Fibroblast of gingiva (primary cell): Measurements from ENCODE around the gene GMIP.
"Not testable (repeated sequence)": the region's sequence is repeated elsewhere in the genome, so short reads cannot be mapped to it uniquely, and the experiment has no call there.

Experiments
- DNase-seq: peaks from one replicate; pipeline ENCODE4 v3.0.0-alpha.2; 2011; ENCODE audit warnings: low read depth

GMIP gene, protein sequence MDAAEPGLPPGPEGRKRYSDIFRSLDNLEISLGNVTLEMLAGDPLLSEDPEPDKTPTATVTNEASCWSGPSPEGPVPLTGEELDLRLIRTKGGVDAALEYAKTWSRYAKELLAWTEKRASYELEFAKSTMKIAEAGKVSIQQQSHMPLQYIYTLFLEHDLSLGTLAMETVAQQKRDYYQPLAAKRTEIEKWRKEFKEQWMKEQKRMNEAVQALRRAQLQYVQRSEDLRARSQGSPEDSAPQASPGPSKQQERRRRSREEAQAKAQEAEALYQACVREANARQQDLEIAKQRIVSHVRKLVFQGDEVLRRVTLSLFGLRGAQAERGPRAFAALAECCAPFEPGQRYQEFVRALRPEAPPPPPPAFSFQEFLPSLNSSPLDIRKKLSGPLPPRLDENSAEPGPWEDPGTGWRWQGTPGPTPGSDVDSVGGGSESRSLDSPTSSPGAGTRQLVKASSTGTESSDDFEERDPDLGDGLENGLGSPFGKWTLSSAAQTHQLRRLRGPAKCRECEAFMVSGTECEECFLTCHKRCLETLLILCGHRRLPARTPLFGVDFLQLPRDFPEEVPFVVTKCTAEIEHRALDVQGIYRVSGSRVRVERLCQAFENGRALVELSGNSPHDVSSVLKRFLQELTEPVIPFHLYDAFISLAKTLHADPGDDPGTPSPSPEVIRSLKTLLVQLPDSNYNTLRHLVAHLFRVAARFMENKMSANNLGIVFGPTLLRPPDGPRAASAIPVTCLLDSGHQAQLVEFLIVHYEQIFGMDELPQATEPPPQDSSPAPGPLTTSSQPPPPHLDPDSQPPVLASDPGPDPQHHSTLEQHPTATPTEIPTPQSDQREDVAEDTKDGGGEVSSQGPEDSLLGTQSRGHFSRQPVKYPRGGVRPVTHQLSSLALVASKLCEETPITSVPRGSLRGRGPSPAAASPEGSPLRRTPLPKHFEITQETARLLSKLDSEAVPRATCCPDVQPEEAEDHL

DNA sequence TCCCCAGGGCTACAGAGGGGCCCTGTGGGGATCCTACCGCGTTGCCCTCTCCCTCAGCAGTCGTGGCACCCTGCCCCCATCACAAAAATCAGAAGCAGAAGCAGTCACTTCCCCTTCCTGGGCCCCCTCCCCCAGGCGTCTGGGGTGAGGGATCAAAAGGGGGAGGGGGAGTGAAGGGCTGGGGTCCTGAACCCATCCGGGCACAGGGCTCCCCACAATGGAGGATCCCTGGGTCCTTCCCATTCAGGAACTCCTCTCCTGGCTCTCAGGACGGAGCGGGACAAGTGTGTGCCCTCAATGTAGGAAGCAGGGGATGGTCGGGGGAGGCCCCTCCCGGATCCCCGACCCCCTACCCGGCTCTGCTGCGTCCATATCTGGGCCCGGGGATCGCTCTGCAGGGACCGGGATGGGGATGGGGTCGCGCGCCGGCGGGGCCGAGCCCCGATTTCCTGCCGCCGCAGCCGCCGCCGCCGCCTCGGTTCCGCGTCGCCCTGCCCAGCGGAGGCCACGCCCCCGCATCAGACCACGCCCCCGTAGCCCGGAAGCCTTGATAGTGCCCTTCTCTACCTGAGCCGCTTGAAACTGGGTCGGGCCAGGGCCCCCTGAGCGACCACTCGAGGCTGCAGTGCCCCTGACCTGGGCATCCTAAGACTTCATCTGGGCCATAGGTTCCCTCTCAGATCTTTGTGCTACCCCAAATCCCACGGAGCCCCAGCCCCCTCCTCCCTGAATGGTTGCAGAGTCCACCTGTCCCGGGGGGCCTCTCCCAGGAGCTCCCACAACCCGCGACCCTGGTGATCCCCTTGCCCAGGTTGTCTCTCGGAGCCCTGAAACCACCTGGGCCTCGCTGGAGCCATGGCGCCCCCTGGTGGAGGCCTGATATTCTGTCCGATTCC is at the start of gene GMIP:
Gene GMIP (minus strand): TSS at position 500 of the 896 bp plus-strand sequence. CDS start 128 bp downstream, at position 372.
- DNase-seq = peak; percentile 31

DNA sequence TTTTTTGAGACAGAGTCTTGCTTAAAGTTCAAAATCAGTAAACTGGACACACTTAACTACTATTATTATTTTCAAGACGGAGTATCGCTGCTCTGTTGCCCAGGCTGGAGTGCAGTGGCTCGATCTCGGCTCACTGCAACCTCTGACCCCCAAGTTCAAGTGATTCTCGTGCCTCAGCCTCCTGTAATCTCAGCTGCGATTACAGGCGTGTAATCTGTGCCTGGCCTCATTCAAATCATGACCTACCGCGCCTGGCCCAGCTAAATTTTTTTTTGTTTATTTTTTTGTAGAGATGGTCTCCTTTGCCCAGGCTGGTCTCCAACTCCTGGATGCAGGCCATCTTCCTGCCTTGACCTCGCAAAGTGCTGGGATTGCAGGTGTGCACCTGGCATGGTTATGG is 48.2 kb upstream of the GMIP start:
- no peak for DNase-seq

DNA sequence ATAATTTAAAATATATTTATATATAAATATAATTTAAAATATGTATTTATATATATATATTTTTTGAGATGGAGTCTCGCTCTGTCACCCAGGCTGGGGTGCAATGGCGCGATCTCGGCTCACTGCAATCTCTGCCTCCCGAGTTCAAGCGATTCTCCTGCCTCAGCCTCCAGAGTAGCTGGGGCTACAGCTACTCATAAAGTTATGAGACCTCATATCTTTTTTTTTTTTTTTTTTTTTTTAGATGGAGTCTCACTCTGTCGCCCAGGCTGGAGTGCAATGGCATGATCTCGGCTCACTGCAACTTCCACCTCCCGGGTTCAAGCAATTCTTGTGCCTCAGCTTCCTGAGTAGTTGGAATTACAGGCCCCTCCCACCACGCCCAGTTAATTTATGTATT is 45.6 kb upstream of the GMIP start:
- DNase-seq = not testable (repeated sequence)

- DNase-seq = no peak
Observed at GRCh38 chr19:19687090-19687489, 43.6 kb upstream of the GMIP start.

DNA sequence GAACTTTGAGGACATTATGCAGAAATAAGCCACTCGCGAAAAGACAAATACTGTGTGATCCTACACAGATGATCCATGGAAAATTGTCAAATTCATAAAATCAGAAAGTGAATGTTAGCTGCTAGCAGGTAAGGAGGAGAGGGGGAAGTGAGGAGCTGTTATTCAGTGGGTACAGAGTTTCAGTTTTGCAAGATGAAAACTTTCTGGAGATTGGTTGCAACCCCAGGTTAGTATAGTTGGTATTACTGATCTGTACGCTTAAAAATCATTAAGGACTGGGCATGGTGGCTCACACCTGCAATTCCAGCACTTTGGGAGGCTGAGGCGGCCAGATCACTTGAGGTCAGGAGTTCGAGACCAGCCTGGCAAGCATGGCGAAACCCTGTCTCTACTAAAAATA is 43.1 kb upstream of the GMIP start:
- no peak for DNase-seq

- not testable (repeated sequence) for DNase-seq
Observed at GRCh38 chr19:19686119-19686518, 42.7 kb upstream of the GMIP start.

DNA sequence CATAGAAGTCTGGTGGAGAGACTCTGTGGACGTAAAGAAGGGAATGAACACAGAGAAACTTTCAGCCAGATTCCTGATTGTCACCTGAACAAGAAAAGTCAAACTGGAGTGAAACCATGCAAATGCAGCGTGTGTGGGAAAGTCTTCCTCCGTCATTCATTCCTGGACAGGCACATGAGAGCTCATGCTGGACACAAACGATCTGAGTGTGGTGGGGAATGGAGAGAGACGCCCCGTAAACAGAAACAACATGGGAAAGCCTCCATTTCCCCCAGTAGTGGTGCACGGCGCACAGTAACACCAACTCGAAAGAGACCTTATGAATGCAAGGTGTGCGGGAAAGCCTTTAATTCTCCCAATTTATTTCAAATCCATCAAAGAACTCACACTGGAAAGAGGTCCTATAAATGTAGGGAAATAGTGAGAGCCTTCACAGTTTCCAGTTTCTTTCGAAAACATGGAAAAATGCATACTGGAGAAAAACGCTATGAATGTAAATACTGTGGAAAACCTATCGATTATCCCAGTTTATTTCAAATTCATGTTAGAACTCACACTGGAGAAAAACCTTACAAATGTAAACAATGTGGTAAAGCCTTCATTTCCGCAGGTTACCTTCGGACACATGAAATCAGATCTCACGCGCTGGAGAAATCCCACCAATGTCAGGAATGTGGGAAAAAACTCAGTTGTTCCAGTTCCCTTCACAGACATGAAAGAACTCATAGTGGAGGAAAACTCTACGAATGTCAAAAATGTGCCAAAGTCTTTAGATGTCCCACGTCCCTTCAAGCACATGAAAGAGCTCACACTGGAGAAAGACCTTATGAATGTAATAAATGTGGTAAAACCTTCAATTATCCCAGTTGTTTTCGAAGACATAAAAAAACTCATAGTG is 36.0 kb upstream of the GMIP start:
- DNase-seq = no peak

GRCh38 chr19:19677579-19677978 is 34.1 kb upstream of the GMIP start:
- no peak for DNase-seq

DNA sequence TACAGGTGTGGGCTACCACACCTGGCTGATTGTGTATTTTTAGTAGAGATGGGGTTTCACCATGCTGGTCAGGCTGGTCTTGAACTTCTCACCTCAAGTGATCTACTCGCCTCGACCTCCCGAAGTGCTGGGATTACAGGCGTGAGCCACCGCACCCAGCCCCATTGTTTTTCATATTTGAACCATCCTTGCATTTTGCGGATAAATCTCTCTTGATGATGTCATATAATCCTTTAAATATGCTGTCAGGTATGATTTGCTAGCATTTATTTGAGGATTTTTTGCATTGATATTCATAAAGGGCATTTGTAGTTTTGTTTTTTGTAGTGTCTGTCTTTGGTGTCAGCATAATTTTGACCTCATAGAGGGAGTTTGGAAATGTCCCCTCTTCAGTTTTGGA is 30.9 kb upstream of the GMIP start:
- DNase-seq = no peak

- DNase-seq = no peak
Observed at GRCh38 chr19:19672816-19673215, 29.4 kb upstream of the GMIP start.

GRCh38 chr19:19670070-19670551 is 26.7 kb upstream of the GMIP start:
- no peak for DNase-seq

GRCh38 chr19:19668230-19669012 is 25.0 kb upstream of the GMIP start, which contains the start of gene ZNF101:
ZNF101 (plus strand) TSS chr19:19668839; CDS start chr19:19668964, 125 bp downstream.
- peak; percentile 86 for DNase-seq

- DNase-seq = not testable (repeated sequence)
Observed at GRCh38 chr19:19665420-19665948, 22.0 kb upstream of the GMIP start.

DNA sequence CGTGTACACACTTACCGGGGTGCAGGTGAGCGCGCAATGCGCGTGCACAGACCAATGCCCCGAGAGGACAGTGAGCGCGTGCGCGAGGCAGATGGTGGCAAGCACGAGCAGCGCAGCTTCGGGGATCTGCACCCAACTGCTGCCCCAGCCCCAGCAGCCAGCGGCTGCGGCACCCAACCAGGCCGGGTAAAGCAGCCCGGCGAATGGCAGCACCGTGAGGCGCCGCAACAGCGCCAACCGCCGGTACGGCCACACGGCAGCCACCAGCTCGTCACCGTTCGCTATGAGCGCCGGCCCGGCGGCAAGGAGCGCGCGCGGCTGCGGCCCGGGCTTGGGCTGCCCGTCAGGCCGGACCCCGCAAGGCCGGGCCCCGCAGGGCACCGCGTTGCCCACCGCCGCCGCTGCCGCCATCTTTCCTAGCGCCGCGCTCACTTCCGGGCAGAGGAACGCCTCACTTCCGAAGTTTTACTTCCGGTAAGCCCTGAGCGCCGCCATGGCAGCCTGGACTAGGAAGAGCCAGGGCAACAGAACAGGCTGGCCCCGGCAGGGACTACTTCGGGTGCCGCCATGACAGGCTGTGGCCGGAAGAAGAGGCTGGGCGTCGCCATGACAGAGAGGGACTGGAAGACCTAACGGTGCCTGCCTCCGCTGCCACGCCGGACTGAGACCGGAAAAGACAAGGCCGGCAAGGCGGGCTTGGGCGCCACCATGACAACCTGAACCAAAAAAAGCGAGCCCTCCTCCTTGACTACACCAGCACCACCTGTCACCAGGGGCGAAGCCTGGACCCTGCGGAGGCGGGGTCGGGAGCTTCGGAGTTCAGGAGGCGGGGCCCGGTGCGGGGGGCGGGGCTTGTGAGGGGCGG is 20.0 kb upstream of the GMIP start, which contains the start of gene ATP13A1:
Gene ATP13A1 (minus strand): TSS at position 421 of the 865 bp plus-strand sequence. CDS start 10 bp downstream, at position 411.
- DNase-seq = peak; percentile 98

GRCh38 chr19:19662871-19663255 is 19.4 kb upstream of the GMIP start:
- DNase-seq = no peak

DNA sequence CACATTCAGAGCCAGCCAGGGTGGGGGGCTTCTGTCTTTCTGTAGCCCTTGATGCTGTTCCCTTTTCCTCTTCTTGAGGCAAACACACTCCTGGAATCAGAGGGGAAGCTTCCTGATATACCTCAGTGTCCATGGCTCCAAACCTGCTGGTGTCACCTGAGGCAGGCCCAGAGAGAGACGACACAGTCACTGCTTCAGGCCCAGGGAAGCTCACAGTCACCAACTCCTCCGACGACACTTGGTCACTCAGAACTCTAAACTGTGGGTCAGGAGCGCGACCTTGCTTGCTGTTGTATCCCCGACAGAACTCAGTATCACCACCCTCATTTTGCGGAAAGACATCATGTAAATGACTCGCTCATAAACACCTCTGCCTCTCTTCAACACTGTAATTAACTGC is 18.9 kb upstream of the GMIP start:
- DNase-seq = no peak

DNA sequence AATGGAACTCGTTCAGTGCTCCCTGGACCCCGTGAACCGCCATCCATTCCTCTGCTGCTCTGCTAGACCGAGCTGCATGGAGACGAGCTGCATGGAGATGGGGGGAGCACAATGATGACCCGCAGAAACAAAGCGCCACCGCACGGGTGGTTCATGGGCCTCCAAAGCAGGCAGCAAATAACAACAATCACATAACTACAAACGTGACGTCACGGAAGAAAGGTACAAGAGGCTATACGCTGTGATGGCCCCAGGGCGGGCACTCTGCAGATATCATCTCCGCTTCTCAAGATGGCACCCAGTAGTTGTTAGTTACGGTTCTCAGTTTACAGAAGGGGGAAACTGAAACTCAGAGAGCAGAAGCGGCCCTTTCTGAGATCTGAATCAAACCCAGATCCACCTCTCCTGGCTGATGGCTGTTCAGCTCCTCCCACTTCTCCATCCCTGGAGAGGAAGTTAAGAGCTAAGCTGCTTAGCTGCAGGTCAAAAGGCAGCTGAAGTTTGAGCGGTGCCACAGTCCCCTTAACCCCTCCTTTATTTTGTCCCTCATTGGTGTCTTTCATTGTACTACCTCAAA is 18.3 kb upstream of the GMIP start:
- no peak for DNase-seq

GRCh38 chr19:19661141-19661674 is 17.8 kb upstream of the GMIP start:
- no peak for DNase-seq
